Mucosa of stomach (tissue), 1 donor: Measurements from ENCODE around the gene SPAG17.

Source experiments
- H3K27me3 ChIP-seq: one replicate; pipeline ENCODE4 v1.7.0; 2013; ENCODE audit warnings: mild to moderate bottlenecking, low read length; ENCODE audit not compliant: control insufficient read depth, insufficient read depth
- H3K36me3 ChIP-seq: one replicate; pipeline ENCODE4 v1.7.0; 2013; ENCODE audit warnings: low read length; ENCODE audit not compliant: control insufficient read depth, insufficient read depth
- H3K4me1 ChIP-seq: one replicate; pipeline ENCODE4 v1.7.0; 2013; ENCODE audit warnings: mild to moderate bottlenecking, low read length; ENCODE audit not compliant: control insufficient read depth, insufficient read depth
- H3K4me3 ChIP-seq: one replicate; pipeline ENCODE4 v1.7.0; 2013; ENCODE audit warnings: low read length
- H3K9ac ChIP-seq: one replicate; pipeline ENCODE4 v1.7.0; 2013; ENCODE audit warnings: mild to moderate bottlenecking, low read length, moderate library complexity
- H3K9me3 ChIP-seq: one replicate; pipeline ENCODE4 v1.7.0; 2013; ENCODE audit warnings: mild to moderate bottlenecking, low read length, moderate library complexity; ENCODE audit not compliant: control insufficient read depth
- donor health status: Pancreatic carcinoma.

Gene SPAG17

GRCh38 chr1:118115567-118116295 lies 69.3 kb downstream of the SPAG17 start:
- no peaks in the 10 kb centered on the region for H3K9me3 ChIP-seq
- H3K4me1 ChIP-seq = peaks cover 42% of the 10 kb centered on the region
- H3K36me3 ChIP-seq = no peaks in the 10 kb centered on the region
- H3K9ac ChIP-seq = no peak overlapping the region
- H3K27me3 ChIP-seq = no peaks in the 10 kb centered on the region
- H3K4me3 ChIP-seq = no peak overlapping the region

- H3K36me3 ChIP-seq = no peaks in the 10 kb centered on the region
- peaks cover 35% of the 10 kb centered on the region for H3K4me1 ChIP-seq
- H3K4me3 ChIP-seq = no peak overlapping the region
- no peak overlapping the region for H3K9ac ChIP-seq
- H3K9me3 ChIP-seq = no peaks in the 10 kb centered on the region
- H3K27me3 ChIP-seq = no peaks in the 10 kb centered on the region
Observed at GRCh38 chr1:118113261-118113660, 71.8 kb downstream of the SPAG17 start.

- Histone ChIP-seq H3K9ac (no peak overlapping the region), H3K9me3 (no peaks in the 10 kb centered on the region), H3K4me1 (peaks cover 13% of the 10 kb centered on the region), H3K36me3 (no peaks in the 10 kb centered on the region), H3K4me3 (no peak overlapping the region), H3K27me3 (no peaks in the 10 kb centered on the region)
Observed at GRCh38 chr1:118110580-118110979, 74.4 kb downstream of the SPAG17 start.

GRCh38 chr1:118104951-118105350 lies 80.1 kb downstream of the SPAG17 start:
- Histone ChIP-seq H3K4me3 (no peak overlapping the region), H3K36me3 (no peaks in the 10 kb centered on the region), H3K9me3 (no peaks in the 10 kb centered on the region), H3K9ac (no peak overlapping the region), H3K4me1 (peaks cover 44% of the 10 kb centered on the region), H3K27me3 (no peaks in the 10 kb centered on the region)

GRCh38 chr1:118102445-118102844 lies 82.6 kb downstream of the SPAG17 start:
- Histone ChIP-seq H3K4me1 (peaks cover 44% of the 10 kb centered on the region), H3K27me3 (no peaks in the 10 kb centered on the region), H3K9ac (no peak overlapping the region), H3K9me3 (no peaks in the 10 kb centered on the region), H3K4me3 (no peak overlapping the region), H3K36me3 (no peaks in the 10 kb centered on the region)

- Histone ChIP-seq H3K9ac (no peak overlapping the region), H3K27me3 (no peaks in the 10 kb centered on the region), H3K4me3 (no peak overlapping the region), H3K36me3 (no peaks in the 10 kb centered on the region), H3K9me3 (no peaks in the 10 kb centered on the region), H3K4me1 (peaks cover 44% of the 10 kb centered on the region)
Observed at GRCh38 chr1:118101999-118102398, 83.0 kb downstream of the SPAG17 start.

- no peaks in the 10 kb centered on the region for H3K36me3 ChIP-seq
- H3K4me3 ChIP-seq = no peak overlapping the region
- no peaks in the 10 kb centered on the region for H3K9me3 ChIP-seq
- no peaks in the 10 kb centered on the region for H3K27me3 ChIP-seq
- H3K4me1 ChIP-seq = peaks cover 44% of the 10 kb centered on the region
- H3K9ac ChIP-seq = no peak overlapping the region
Observed at GRCh38 chr1:118101515-118101844, 83.5 kb downstream of the SPAG17 start.

GRCh38 chr1:118100686-118101514 lies 84.1 kb downstream of the SPAG17 start:
- no peaks in the 10 kb centered on the region for H3K9me3 ChIP-seq
- no peak overlapping the region for H3K9ac ChIP-seq
- H3K27me3 ChIP-seq = no peaks in the 10 kb centered on the region
- no peaks in the 10 kb centered on the region for H3K36me3 ChIP-seq
- peaks cover 44% of the 10 kb centered on the region for H3K4me1 ChIP-seq
- no peak overlapping the region for H3K4me3 ChIP-seq

- Histone ChIP-seq H3K4me3 (no peak overlapping the region), H3K27me3 (no peaks in the 10 kb centered on the region), H3K36me3 (no peaks in the 10 kb centered on the region), H3K4me1 (peaks cover 32% of the 10 kb centered on the region), H3K9me3 (no peaks in the 10 kb centered on the region), H3K9ac (no peak overlapping the region)
Observed at GRCh38 chr1:118099686-118100085, 85.3 kb downstream of the SPAG17 start.

- Histone ChIP-seq H3K36me3 (no peaks in the 10 kb centered on the region), H3K4me3 (no peak overlapping the region), H3K9ac (no peak overlapping the region), H3K9me3 (no peaks in the 10 kb centered on the region), H3K4me1 (peaks cover 14% of the 10 kb centered on the region), H3K27me3 (no peaks in the 10 kb centered on the region)
Observed at GRCh38 chr1:118097622-118098348, 87.2 kb downstream of the SPAG17 start.

- H3K9me3 ChIP-seq = no peaks in the 10 kb centered on the region
- H3K4me1 ChIP-seq = no peaks in the 10 kb centered on the region
- H3K4me3 ChIP-seq = no peak overlapping the region
- no peaks in the 10 kb centered on the region for H3K27me3 ChIP-seq
- H3K36me3 ChIP-seq = no peaks in the 10 kb centered on the region
- H3K9ac ChIP-seq = no peak overlapping the region
Observed at GRCh38 chr1:118093017-118093416, 92.0 kb downstream of the SPAG17 start.

- no peaks in the 10 kb centered on the region for H3K36me3 ChIP-seq
- no peaks in the 10 kb centered on the region for H3K4me1 ChIP-seq
- H3K9ac ChIP-seq = no peak overlapping the region
- H3K27me3 ChIP-seq = no peaks in the 10 kb centered on the region
- H3K9me3 ChIP-seq = no peaks in the 10 kb centered on the region
- H3K4me3 ChIP-seq = no peak overlapping the region
Observed at GRCh38 chr1:118090130-118090529, 94.9 kb downstream of the SPAG17 start.
